ENCODE results near the gene TMEM59L.

DNA sequence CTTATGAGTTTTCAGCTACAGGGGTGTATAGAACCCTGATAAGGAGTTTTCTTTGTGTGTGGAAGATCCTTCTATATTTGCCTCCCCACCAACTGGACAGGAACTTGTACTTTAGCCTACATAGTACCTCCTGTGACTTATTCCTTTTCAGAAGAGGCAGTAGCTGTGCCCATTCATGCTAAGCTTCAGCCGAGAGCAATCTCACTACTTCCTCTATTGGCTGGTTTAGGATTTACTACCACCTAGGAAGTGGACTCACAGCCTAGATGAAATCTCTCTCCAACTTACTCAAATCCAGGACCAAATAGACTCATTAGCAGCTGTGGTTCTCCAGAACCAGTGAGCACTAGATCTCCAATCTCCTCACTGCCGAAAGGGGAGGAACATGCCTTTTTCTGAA, 26.4 kb upstream of the TMEM59L start:
- TF ChIP-seq CTCF (IDR thresholded peaks at IDR 0.05) = no peak
- no peak for TF ChIP-seq POLR2A (IDR thresholded peaks at IDR 0.05)

Measured in body of pancreas (tissue), 4 donors.